Rectal smooth muscle tissue (tissue), 1 donor: ENCODE data around the gene IFI44L.

ENCODE experiments used
- H3K27ac ChIP-seq: one replicate; pipeline ENCODE4 v1.7.0; 2013; ENCODE audit warnings: low read depth, low read length, inconsistent platforms
- H3K27me3 ChIP-seq: one replicate; pipeline ENCODE4 v1.7.0; 2013; ENCODE audit warnings: low read length; ENCODE audit not compliant: control insufficient read depth, insufficient read depth
- H3K36me3 ChIP-seq: one replicate; pipeline ENCODE4 v1.7.0; 2013; ENCODE audit warnings: low read length; ENCODE audit not compliant: control insufficient read depth, insufficient read depth
- H3K4me1 ChIP-seq: one replicate; pipeline ENCODE4 v1.7.0; 2013; ENCODE audit warnings: low read length; ENCODE audit not compliant: control insufficient read depth, insufficient read depth
- H3K4me3 ChIP-seq: one replicate; pipeline ENCODE4 v1.7.0; 2013; ENCODE audit warnings: low read length
- H3K9ac ChIP-seq: one replicate; pipeline ENCODE4 v1.7.0; 2013; ENCODE audit warnings: low read length

Gene IFI44L

DNA sequence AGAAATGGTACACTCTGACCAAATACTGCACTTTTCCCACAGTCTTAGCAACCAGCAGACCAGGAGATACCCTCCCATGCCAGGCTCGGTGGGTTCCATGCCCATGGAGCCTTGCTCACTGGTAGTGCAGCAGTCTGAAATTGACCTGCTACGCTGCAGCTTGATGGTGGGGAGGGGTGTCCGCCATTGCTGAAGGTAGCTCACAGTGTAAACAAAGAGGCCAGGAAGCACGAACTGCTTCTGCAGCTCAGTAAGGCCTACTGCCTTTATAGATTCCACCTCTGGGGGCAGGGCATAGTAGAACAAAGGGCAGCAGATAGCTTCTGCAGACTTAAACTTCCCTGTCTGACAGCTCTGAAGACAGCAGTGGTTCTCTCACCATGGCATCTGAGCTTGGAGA lies 12.3 kb upstream of the IFI44L start:
- Histone ChIP-seq H3K9ac (no peak overlapping the region), H3K4me1 (no peaks in the 10 kb centered on the region), H3K27ac (no peak overlapping the region), H3K4me3 (no peak overlapping the region), H3K36me3 (no peaks in the 10 kb centered on the region), H3K27me3 (no peaks in the 10 kb centered on the region)

DNA sequence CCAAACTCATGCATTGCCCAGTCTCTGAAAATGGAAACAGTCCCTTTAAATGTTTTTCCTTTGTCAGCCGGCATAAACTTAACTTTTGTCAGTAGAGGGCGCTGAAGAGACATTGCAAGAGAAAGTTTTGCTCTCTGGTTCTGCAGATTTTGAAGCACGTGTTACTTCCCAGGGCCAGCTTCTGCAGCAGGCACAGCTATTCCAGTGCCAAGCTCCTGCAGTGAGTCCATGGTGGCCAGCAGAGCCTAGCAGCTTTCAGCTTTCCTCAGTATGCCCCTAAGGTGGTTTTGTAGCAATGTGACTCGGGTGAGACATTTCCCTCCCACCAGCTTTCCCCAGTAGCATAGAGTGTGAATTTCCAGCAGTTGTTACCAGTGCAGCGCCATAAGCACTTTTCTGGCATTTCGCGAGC lies 2.6 kb upstream of the IFI44L start:
- Histone ChIP-seq H3K4me3 (no peak overlapping the region), H3K27me3 (no peaks in the 10 kb centered on the region), H3K36me3 (no peaks in the 10 kb centered on the region), H3K9ac (no peak overlapping the region), H3K27ac (no peak overlapping the region), H3K4me1 (peaks cover 7% of the 10 kb centered on the region)

DNA sequence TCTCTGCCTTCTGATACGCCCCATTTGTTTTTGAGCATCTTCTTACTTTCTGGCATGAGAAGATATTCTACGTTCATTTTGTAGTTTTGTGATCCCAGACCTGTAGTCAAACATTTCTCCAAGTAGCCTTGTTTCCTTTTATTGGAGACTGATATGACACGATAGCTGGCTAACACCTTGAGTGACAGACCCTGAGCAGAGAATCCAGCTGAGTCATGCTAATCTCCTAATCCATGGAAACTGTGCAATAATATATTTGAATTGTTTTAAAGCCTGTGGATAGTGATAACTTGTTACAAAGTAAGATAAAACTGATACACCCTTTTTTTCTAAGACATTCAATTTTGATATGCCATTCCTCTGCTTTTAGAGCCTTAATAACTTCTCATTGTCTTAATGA lies 1.2 kb upstream of the IFI44L start:
- Histone ChIP-seq H3K36me3 (no peaks in the 10 kb centered on the region), H3K9ac (no peak overlapping the region), H3K27me3 (no peaks in the 10 kb centered on the region), H3K4me3 (peak overlapping the region; percentile 57), H3K27ac (peak overlapping the region; percentile 65), H3K4me1 (peaks cover 7% of the 10 kb centered on the region)

DNA sequence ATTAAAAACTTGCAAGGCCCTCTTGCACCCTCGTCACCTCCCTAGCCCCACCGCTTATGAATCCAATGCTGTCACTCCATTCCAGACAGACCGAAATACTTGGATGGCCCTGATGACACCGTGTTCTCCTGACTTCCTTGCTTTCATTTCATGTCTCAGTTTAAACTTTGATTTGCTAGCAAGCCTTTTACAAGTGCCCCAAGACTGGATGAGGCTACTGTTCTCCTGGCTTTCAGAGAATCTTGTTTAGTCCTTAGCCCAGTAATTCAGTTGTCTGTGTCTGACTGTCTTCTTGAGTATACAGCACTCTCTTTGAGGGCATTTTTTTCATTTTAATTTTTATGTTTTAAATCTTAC lies 824 bp upstream of the IFI44L start:
- Histone ChIP-seq H3K36me3 (no peaks in the 10 kb centered on the region), H3K27me3 (no peaks in the 10 kb centered on the region), H3K9ac (no peak overlapping the region), H3K27ac (peak overlapping the region; percentile 65), H3K4me3 (peak overlapping the region; percentile 57), H3K4me1 (peaks cover 7% of the 10 kb centered on the region)

DNA sequence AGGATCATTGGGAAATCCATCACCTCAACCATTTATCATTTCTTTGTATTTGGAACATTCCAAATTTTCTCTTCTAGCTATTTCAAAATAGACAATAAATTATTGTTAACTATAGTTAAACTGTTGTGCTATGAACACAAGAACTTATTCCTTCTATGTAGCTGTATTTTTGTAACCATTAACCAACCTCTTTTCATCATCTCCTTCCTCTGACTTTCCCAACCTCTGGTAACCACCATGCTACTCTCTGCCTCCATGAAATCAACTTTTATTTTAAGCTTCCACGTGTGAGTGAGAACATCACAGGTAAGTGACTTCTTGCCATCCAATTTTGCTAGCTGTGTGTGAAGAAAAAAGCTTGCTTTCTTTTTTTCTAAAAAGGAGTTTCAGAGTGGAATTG lies 418 bp downstream of the IFI44L start:
- H3K27ac ChIP-seq = peak overlapping the region; percentile 65
- H3K4me1 ChIP-seq = peaks cover 7% of the 10 kb centered on the region
- H3K9ac ChIP-seq = no peak overlapping the region

DNA sequence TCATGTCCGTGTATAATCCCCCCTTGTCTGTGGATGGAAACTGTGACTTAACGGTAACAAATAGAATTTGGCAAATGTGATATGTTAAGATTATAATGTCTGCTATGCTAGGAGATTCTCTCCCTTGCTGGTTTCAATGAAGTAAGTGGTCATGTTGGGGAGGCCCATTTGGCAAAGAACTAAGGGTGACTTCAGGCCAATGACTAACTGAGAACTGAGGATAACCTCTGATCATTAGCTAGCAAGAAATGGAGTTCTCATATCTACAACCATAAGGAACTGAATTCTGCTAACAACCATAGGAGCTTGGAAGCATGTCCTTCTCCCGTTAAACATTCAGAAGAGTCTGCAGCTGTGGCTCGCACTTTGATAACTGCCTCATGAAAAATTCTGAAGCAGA lies 2.3 kb downstream of the IFI44L start:
- no peaks in the 10 kb centered on the region for H3K27me3 ChIP-seq
- no peaks in the 10 kb centered on the region for H3K36me3 ChIP-seq
- H3K4me3 ChIP-seq = no peak overlapping the region
- H3K4me1 ChIP-seq = peaks cover 7% of the 10 kb centered on the region
- no peak overlapping the region for H3K27ac ChIP-seq
- no peak overlapping the region for H3K9ac ChIP-seq

More for the DNA sequence above, 418 bp downstream of the IFI44L start:
- Histone ChIP-seq H3K4me3 (peak overlapping the region; percentile 57), H3K36me3 (no peaks in the 10 kb centered on the region), H3K27me3 (no peaks in the 10 kb centered on the region)

DNA sequence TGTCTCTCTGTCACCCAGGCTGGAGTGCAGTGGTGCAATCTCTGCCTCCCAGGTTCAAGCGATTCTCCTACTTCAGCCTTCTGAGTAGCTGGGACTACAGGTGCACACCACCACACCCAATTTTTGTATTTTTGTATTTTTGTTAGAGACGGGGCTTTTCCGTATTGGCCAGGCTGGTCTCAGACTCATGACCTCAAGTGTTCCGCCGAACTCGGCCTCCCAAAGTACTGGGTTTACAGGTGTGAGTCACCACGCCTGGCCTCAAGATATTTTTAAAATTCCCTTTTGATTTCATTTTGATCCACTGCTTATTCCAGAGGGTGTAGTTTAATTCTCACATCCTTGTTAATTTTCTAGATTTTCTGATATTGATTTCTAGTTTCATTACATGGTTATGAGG lies 3.8 kb downstream of the IFI44L start:
- Histone ChIP-seq H3K36me3 (no peaks in the 10 kb centered on the region), H3K27me3 (no peaks in the 10 kb centered on the region), H3K4me1 (peaks cover 5% of the 10 kb centered on the region), H3K27ac (no peak overlapping the region), H3K4me3 (no peak overlapping the region), H3K9ac (no peak overlapping the region)

DNA sequence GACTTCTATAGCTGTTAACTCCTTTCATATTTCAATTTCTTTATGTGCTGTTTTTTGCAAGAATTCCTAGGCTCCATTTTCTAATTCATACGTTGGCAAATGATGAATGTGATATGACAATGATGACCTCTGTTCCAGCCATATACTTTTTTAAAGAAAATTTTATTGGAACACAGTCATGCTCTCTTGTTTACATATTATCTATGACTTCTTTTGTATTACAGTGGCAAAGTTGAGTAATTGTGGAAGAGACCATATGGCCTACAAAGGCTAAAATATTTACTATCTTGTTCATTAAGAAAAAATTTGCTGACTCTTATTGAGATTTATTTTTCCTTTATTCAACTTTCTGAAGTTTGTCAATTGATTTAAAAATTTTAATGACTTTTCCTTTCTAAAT lies 7.1 kb downstream of the IFI44L start:
- Histone ChIP-seq H3K4me3 (no peak overlapping the region), H3K36me3 (no peaks in the 10 kb centered on the region), H3K4me1 (no peaks in the 10 kb centered on the region), H3K9ac (no peak overlapping the region), H3K27ac (no peak overlapping the region), H3K27me3 (no peaks in the 10 kb centered on the region)

DNA sequence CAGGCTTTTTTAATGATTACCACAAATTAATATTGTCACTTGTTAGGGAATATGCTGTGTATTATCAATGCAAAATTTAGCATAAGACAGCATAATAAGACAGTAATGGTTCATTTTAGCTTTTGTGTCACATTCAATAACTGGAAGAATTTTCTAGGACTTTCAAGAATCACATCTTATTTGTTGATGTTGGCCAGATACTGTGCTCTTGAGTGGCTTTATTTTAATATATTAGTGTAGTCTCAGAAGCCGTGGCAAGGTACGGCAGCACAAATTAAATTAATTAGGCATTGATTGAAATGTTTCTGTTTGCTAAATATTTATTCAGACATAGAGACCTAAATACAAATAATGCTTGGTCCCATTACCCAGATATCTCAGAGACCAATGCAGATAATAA lies 10.4 kb downstream of the IFI44L start:
- Histone ChIP-seq H3K4me1 (no peaks in the 10 kb centered on the region), H3K27ac (no peak overlapping the region), H3K36me3 (no peaks in the 10 kb centered on the region), H3K27me3 (no peaks in the 10 kb centered on the region), H3K9ac (no peak overlapping the region), H3K4me3 (no peak overlapping the region)

DNA sequence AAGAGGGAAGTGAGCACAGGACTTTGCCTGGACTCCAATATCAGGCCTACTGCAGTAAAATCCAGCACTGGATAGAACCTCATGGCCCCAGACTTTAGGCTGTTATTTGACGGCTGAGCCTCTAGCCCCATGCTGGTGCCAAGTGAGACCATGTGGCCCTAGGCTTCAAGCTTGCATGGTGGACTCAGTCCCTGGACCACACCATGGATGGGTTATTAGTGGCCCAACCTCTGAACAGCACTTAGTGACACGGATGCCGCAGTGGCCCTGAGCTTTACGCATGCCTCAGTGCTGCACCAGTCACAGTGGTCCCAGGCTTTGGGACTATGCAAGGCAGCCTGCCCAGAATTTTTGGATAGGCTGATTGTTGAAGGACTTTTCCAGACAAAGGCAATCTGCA lies 13.0 kb downstream of the IFI44L start:
- Histone ChIP-seq H3K4me1 (no peaks in the 10 kb centered on the region), H3K27ac (no peak overlapping the region), H3K27me3 (no peaks in the 10 kb centered on the region), H3K9ac (no peak overlapping the region), H3K4me3 (no peak overlapping the region), H3K36me3 (no peaks in the 10 kb centered on the region)

DNA sequence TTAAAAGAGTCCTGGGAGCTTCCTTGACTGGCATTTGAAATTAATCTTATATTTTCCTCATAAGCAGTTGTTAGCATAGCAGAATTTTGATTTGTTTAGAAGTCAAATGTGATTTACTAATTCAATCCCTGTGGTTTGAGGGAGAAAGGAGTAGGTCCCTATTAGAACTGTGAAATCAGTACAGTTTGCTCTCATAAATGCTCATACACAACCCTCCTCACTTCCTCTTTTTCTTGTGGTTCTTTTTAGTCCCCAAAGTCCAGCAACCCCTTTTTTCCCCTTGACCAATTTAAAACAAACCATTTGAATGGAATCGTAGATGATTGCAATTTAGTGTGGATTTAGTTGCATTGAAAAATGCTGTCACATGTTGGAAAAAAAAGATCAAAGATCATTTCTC lies 20.2 kb downstream of the IFI44L start:
- Histone ChIP-seq H3K4me1 (no peaks in the 10 kb centered on the region), H3K36me3 (no peaks in the 10 kb centered on the region), H3K4me3 (no peak overlapping the region), H3K9ac (no peak overlapping the region), H3K27ac (no peak overlapping the region), H3K27me3 (no peaks in the 10 kb centered on the region)

DNA sequence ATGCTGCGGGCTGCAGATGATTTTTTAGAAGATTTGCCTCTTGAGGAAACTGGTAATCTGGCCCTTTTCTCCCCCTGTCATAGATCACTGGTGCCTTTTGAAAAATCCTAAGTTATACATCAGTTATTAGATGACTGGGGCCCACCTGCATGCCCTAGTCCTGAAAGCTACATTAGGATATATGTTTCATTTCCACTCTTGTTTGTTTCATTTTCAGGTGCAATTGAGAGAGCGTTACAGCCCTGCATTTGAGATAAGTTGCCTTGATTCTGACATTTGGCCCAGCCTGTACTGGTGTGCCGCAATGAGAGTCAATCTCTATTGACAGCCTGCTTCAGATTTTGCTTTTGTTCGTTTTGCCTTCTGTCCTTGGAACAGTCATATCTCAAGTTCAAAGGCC lies 21.3 kb downstream of the IFI44L start:
- H3K27me3 ChIP-seq = no peaks in the 10 kb centered on the region
- H3K9ac ChIP-seq = no peak overlapping the region
- H3K27ac ChIP-seq = no peak overlapping the region
- H3K4me1 ChIP-seq = no peaks in the 10 kb centered on the region
- no peaks in the 10 kb centered on the region for H3K36me3 ChIP-seq
- no peak overlapping the region for H3K4me3 ChIP-seq

DNA sequence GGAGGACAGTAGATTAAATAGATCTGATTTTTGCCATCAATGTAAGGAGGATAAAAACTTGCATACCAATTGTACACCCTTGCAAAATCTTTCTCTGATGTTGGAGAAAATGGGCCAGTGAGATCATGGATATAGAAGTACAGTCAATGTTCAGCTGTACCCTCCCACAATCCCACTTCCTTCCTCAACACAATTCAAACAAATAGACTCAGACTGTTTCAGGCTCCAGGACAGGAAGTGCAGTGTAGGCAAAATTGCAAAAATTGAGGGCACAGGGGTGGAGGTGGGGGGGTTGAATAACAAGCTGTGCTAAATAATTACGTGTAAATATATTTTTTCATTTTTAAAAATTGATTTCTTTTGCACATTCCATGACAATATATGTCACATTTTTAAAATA lies 25.5 kb downstream of the IFI44L start:
- H3K36me3 ChIP-seq = no peaks in the 10 kb centered on the region
- no peaks in the 10 kb centered on the region for H3K4me1 ChIP-seq
- no peak overlapping the region for H3K4me3 ChIP-seq
- H3K9ac ChIP-seq = no peak overlapping the region
- H3K27me3 ChIP-seq = no peaks in the 10 kb centered on the region
- H3K27ac ChIP-seq = no peak overlapping the region

DNA sequence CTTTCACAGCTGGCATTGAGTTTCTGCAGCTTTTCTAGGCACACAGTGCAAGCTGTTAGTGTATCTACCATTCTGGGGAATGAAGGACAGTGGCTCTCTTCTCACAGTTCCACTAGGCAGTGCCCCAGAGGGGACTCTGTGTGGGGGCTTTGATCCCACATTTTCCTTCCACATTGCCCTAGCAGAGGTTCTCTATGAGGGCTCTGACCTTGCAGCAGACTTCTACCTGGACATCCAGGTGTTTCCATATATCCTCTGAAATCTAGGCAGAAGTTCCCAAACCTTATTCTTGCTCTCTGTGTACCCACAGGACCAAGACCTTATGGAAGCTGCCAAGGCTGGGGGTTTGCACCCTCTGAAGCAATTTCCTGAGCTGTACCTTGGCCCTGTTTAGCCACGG lies 27.0 kb downstream of the IFI44L start:
- Histone ChIP-seq H3K36me3 (no peaks in the 10 kb centered on the region), H3K4me3 (no peak overlapping the region), H3K4me1 (no peaks in the 10 kb centered on the region), H3K27me3 (no peaks in the 10 kb centered on the region), H3K27ac (no peak overlapping the region), H3K9ac (no peak overlapping the region)
